Neural progenitor cell (in vitro differentiated cells): Measurements from ENCODE around the gene SIGLECL1.

Experiments
- CTCF ChIP-seq: fragments of 200-600 bp; sonication (generic); IDR thresholded peaks from 2 replicates; pipeline ENCODE4 v1.5.1; 2017; ENCODE audit warnings: antibody characterized with exemption, mild to moderate bottlenecking
- EZH2 ChIP-seq: fragments of 200-600 bp; sonication (generic); IDR thresholded peaks from 2 replicates; pipeline ENCODE4 v1.6.1; 2017; ENCODE audit warnings: antibody characterized with exemption, mild to moderate bottlenecking, moderate library complexity
- EZH2phosphoT487 ChIP-seq: fragments of 200-600 bp; sonication (generic); IDR thresholded peaks from 2 replicates; pipeline ENCODE4 v1.6.1; 2017; ENCODE audit warnings: antibody characterized with exemption

GRCh38 chr19:51256155-51256625 is 5.3 kb downstream of the SIGLECL1 start:
- TF ChIP-seq CTCF, result no peak
- TF ChIP-seq EZH2, result no peak
- no peak for TF ChIP-seq EZH2phosphoT487
